Keratinocyte (primary cell): ENCODE measurements around the gene PEAK3. TPM values are rescaled to one million over a fixed set of nuclear protein-coding genes. Genes with fewer than 3 reads are reported as not detected.

ENCODE experiments used
- DNase-seq: peaks from one replicate; pipeline ENCODE4 v3.0.0-alpha.2; 2011; ENCODE audit warnings: low read depth, missing footprints, low spot score
- FAIRE-seq: peaks from 2 replicates; lab custom pipeline; 2011; peaks lifted over from hg19 to GRCh38; lab: Jason Lieb, UNC
- H2AFZ ChIP-seq: 2 replicates; pipeline ENCODE4 v1.6.0; 2012; ENCODE audit warnings: low read length, control low read depth, inconsistent platforms; ENCODE audit not compliant: control insufficient read depth
- H3K27ac ChIP-seq: 2 replicates; pipeline ENCODE4 v1.5.1; 2011; ENCODE audit warnings: low read length; ENCODE audit not compliant: control insufficient read depth, insufficient read depth
- H3K27me3 ChIP-seq: 3 replicates; pipeline ENCODE4 v1.6.0; 2011; ENCODE audit warnings: low read length; ENCODE audit not compliant: control insufficient read depth, insufficient read depth; ENCODE audit errors: extremely low read depth
- H3K36me3 ChIP-seq, 2 experiments: 2 replicates in 1 of 2; 3 replicates in 1 of 2; pipeline ENCODE4 v1.5.1; 2011; ENCODE audit warnings: low read length in 2 of 2, mild to moderate bottlenecking in 1 of 2; ENCODE audit not compliant: control insufficient read depth in 2 of 2, insufficient read depth in 2 of 2; ENCODE audit errors: extremely low read depth in 1 of 2
- H3K4me1 ChIP-seq: 3 replicates; pipeline ENCODE4 v1.5.1; 2011; ENCODE audit warnings: low read length; ENCODE audit not compliant: control insufficient read depth, insufficient read depth; ENCODE audit errors: extremely low read depth
- H3K4me2 ChIP-seq: 3 replicates; pipeline ENCODE4 v1.6.0; 2011; ENCODE audit warnings: low read depth, low read length; ENCODE audit not compliant: control insufficient read depth, insufficient read depth; ENCODE audit errors: extremely low read depth
- H3K4me3 ChIP-seq, 3 experiments: fragments of 200-600 bp in 1 of 3; sonication (generic) in 1 of 3; 2 replicates in 2 of 3; 3 replicates in 1 of 3; pipeline ENCODE4 v1.5.1; 2011 to 2016; ENCODE audit warnings: low read length in 3 of 3, mild to moderate bottlenecking in 3 of 3, control low read depth in 2 of 3, inconsistent platforms in 1 of 3, low read depth in 1 of 3, mixed read lengths in 1 of 3, mixed run types in 1 of 3, moderate library complexity in 1 of 3; ENCODE audit not compliant: control insufficient read depth in 2 of 3, insufficient read depth in 2 of 3; ENCODE audit errors: extremely low read depth in 1 of 3
- H3K79me2 ChIP-seq: 2 replicates; pipeline ENCODE4 v1.6.0; 2012; ENCODE audit warnings: low read length; ENCODE audit not compliant: control insufficient read depth, insufficient read depth
- H3K9ac ChIP-seq: 3 replicates; pipeline ENCODE4 v1.6.0; 2011; ENCODE audit warnings: low read length; ENCODE audit not compliant: control insufficient read depth, insufficient read depth; ENCODE audit errors: extremely low read depth
- H3K9me1 ChIP-seq: 3 replicates; pipeline ENCODE4 v1.6.0; 2011; ENCODE audit warnings: low read length; ENCODE audit not compliant: control insufficient read depth, insufficient read depth; ENCODE audit errors: extremely low read depth
- H3K9me3 ChIP-seq: 2 replicates; pipeline ENCODE4 v1.5.1; 2012; ENCODE audit warnings: low read depth, low read length; ENCODE audit not compliant: control insufficient read depth
- H4K20me1 ChIP-seq: 3 replicates; pipeline ENCODE4 v1.6.0; 2011; ENCODE audit warnings: low read length; ENCODE audit not compliant: control insufficient read depth, insufficient read depth; ENCODE audit errors: extremely low read depth
- EZH2 ChIP-seq: IDR thresholded peaks from one replicate; pipeline ENCODE4 v1.6.1; 2012; ENCODE audit warnings: inconsistent platforms, mild to moderate bottlenecking, low read length, moderate library complexity
- dilution Hi-C: fragments of 300-500 bp; cut with MboI; formaldehyde crosslinking; loops from one replicate; pipeline ENCODE4 v1.7.0; 2020; ENCODE audit warnings: low sequenced_read_pairs; ENCODE audit not compliant: extremely low pct_ligation_motif_present
- polyA plus RNA-seq, 5 experiments: library from polyadenylated mRNA; depleted of rRNA in 3 of 5; stranded (reverse) in 3 of 5; stranded (forward) in 1 of 5; unstranded in 1 of 5; fragments of >200 nt; gene quantifications; 1 replicate in 1 of 5; 2 replicates in 3 of 5; 3 replicates in 1 of 5; pipeline versions ENCODE4 v1.2.1 to v1.2.3, GENCODE V29; 2011 to 2012; ENCODE audit warnings: missing spikeins in 2 of 5, low read depth in 1 of 5, low replicate concordance in 1 of 5
- TF ChIP-seq, protein P1 (sequence below), 3 experiments: IDR thresholded peaks in 1 of 3; conservative IDR thresholded peaks in 1 of 3; optimal IDR thresholded peaks in 1 of 3; 2 replicates in 2 of 3; 3 replicates in 1 of 3; pipeline versions ENCODE3 to v1.5.1; 2011; ENCODE audit warnings: low read length in 3 of 3, mild to moderate bottlenecking in 3 of 3, moderate library complexity in 2 of 3, control low read depth in 1 of 3, inconsistent platforms in 1 of 3; ENCODE audit not compliant: insufficient read depth in 2 of 3; ENCODE audit errors: extremely low read depth in 1 of 3

Gene PEAK3
- polyA plus RNA-seq, 1 donor (not counting 4 experiments of a cell fraction or from before 2014, with no cell fraction given), result not detected

DNA sequence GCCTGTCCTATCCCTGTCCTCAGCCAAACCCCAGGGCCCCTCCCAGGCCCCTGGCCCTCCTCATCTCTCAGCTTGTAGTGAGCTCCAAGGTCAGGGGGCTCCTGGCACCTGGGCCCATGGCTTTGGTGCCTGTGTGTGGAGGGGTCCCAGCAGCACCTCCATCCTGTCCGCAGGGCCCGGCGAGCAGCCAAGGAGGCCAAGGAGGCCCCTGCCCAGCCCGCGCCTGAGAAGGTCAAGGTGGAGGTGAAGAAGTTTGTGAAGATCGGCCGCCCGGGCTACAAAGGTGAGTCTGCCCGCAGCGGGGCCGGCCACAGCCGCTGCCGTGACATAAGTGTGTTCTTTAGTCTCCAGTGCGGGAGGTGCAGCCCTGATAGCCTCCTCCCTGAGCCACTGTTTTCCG lies 36.7 kb downstream of the PEAK3 start:
- dilution Hi-C loops, result no loop called here
- H3K9me1 ChIP-seq, result peaks cover 3% of the 10 kb centered on the region
- no peak overlapping the region for H3K4me2 ChIP-seq
- peaks cover 41% of the 10 kb centered on the region for H4K20me1 ChIP-seq
- H3K9me3 ChIP-seq, result no peaks in the 10 kb centered on the region
- FAIRE-seq (no peak), DNase-seq (no peak)
- H3K79me2 ChIP-seq, result peaks cover 43% of the 10 kb centered on the region
- no peak overlapping the region for H3K27ac ChIP-seq
- peaks cover 8% of the 10 kb centered on the region for H3K27me3 ChIP-seq
- H3K4me1 ChIP-seq, result peaks cover 14% of the 10 kb centered on the region
- H3K4me3 ChIP-seq, result no peak overlapping the region
- TF ChIP-seq, protein P1, sequence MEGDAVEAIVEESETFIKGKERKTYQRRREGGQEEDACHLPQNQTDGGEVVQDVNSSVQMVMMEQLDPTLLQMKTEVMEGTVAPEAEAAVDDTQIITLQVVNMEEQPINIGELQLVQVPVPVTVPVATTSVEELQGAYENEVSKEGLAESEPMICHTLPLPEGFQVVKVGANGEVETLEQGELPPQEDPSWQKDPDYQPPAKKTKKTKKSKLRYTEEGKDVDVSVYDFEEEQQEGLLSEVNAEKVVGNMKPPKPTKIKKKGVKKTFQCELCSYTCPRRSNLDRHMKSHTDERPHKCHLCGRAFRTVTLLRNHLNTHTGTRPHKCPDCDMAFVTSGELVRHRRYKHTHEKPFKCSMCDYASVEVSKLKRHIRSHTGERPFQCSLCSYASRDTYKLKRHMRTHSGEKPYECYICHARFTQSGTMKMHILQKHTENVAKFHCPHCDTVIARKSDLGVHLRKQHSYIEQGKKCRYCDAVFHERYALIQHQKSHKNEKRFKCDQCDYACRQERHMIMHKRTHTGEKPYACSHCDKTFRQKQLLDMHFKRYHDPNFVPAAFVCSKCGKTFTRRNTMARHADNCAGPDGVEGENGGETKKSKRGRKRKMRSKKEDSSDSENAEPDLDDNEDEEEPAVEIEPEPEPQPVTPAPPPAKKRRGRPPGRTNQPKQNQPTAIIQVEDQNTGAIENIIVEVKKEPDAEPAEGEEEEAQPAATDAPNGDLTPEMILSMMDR (optimal IDR thresholded peaks at IDR 0.05 in 1 of 3, IDR thresholded peaks at IDR 0.05 in 1 of 3, conservative IDR thresholded peaks at IDR 0.05 in 1 of 3; ENCODE audit: extremely low read depth in 1 of 3, insufficient read depth in 2 of 3, low read length in 3 of 3), result no peak
- H3K36me3 ChIP-seq, result peaks cover 19 to 32% of the 10 kb centered on the region in 2 experiments
- H2AFZ ChIP-seq, result no peak overlapping the region
- no peak overlapping the region for H3K9ac ChIP-seq

DNA sequence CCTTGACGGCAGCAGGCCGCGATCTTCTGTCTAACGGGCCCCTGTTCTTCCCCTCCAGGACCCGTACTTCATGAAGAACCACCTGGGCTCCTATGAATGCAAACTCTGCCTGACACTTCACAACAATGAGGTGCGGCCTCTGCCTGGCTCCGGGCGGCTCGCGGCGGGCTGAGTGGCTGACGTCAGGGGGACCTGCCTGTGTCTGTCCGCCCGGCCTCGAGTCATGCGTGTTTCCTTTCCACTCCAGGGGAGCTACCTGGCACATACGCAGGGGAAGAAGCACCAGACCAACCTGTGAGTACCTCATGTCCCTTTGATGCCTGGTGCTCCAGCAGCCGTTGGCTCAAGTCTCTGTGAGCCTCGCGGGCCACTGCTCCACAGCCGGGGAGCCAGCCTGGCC lies 37.5 kb downstream of the PEAK3 start:
- Histone ChIP-seq H2AFZ (no peak overlapping the region), H3K9me3 (no peaks in the 10 kb centered on the region), H3K27me3 (no peaks in the 10 kb centered on the region), H3K36me3 (peaks cover 25 to 32% of the 10 kb centered on the region in 2 experiments), H3K4me2 (no peak overlapping the region), H3K79me2 (peaks cover 51% of the 10 kb centered on the region), H3K4me3 (no peak overlapping the region), H3K27ac (no peak overlapping the region), H3K4me1 (peaks cover 22% of the 10 kb centered on the region), H4K20me1 (peaks cover 44% of the 10 kb centered on the region), H3K9me1 (peaks cover 3% of the 10 kb centered on the region), H3K9ac (no peak overlapping the region)
- TF ChIP-seq, protein P1 (optimal IDR thresholded peaks at IDR 0.05 in 1 of 3, IDR thresholded peaks at IDR 0.05 in 1 of 3, conservative IDR thresholded peaks at IDR 0.05 in 1 of 3; ENCODE audit: extremely low read depth in 1 of 3, insufficient read depth in 2 of 3, low read length in 3 of 3), result no peak
- TF ChIP-seq EZH2, result no peak
- FAIRE-seq (no peak), DNase-seq (no peak)
- dilution Hi-C loops, result no loop called here
